DND-41 (cell line): Measurements from ENCODE around the gene SGTA.

Source experiments
- ATAC-seq: fragments of 200-7000 bp; cut with Tn5 transposase; 3 replicates; pipeline ENCODE4 v1.9.1; 2021; ENCODE audit warnings: low read depth; ENCODE audit not compliant: insufficient read depth
- DNase-seq: peaks from one replicate; pipeline ENCODE4 v3.0.0-alpha.2; 2020
- H2AFZ ChIP-seq: 2 replicates; pipeline ENCODE4 v1.6.0; 2012; ENCODE audit warnings: low read depth, low read length
- H3K27ac ChIP-seq: 2 replicates; pipeline ENCODE4 v1.5.1; 2012; ENCODE audit warnings: low read length, inconsistent platforms
- H3K27me3 ChIP-seq: fragments of 200-600 bp; sonication (generic); 2 replicates; pipeline ENCODE4 v1.6.0; 2012; ENCODE audit warnings: low read length, mild to moderate bottlenecking, inconsistent platforms; ENCODE audit not compliant: insufficient read depth, poor library complexity
- H3K36me3 ChIP-seq: 2 replicates; pipeline ENCODE4 v1.5.1; 2012; ENCODE audit warnings: low read length, inconsistent platforms; ENCODE audit not compliant: insufficient read depth
- H3K4me1 ChIP-seq: 2 replicates; pipeline ENCODE4 v1.5.1; 2012; ENCODE audit warnings: mild to moderate bottlenecking, low read length; ENCODE audit not compliant: insufficient read depth
- H3K4me2 ChIP-seq: 2 replicates; pipeline ENCODE4 v1.6.0; 2012; ENCODE audit warnings: mild to moderate bottlenecking, moderate library complexity, low read length, inconsistent platforms; ENCODE audit not compliant: insufficient read depth
- H3K4me3 ChIP-seq, 2 experiments: fragments of 200-600 bp in 1 of 2; shearing (Covaris generic) in 1 of 2; 2 replicates each; pipeline ENCODE4 v1.5.1; 2012 to 2016; ENCODE audit warnings: inconsistent platforms in 2 of 2, low read length in 2 of 2, mild to moderate bottlenecking in 2 of 2, low read depth in 1 of 2, moderate library complexity in 1 of 2
- H3K79me2 ChIP-seq: 2 replicates; pipeline ENCODE4 v1.6.0; 2012; ENCODE audit warnings: low read length, inconsistent platforms; ENCODE audit not compliant: insufficient read depth
- H3K9ac ChIP-seq: 2 replicates; pipeline ENCODE4 v1.6.0; 2012; ENCODE audit warnings: low read depth, mild to moderate bottlenecking, inconsistent platforms, low read length, moderate library complexity
- H3K9me3 ChIP-seq: 2 replicates; pipeline ENCODE4 v1.5.1; 2012; ENCODE audit warnings: low read length, moderate library complexity, mild to moderate bottlenecking, inconsistent platforms; ENCODE audit not compliant: insufficient read depth, severe bottlenecking
- H4K20me1 ChIP-seq: 2 replicates; pipeline ENCODE4 v1.6.0; 2012; ENCODE audit warnings: low read length; ENCODE audit not compliant: insufficient read depth
- EZH2 ChIP-seq: IDR thresholded peaks from 3 replicates; pipeline ENCODE4 v1.6.1; 2012; ENCODE audit warnings: borderline replicate concordance, low read depth, mild to moderate bottlenecking, moderate library complexity, low read length, inconsistent platforms; ENCODE audit not compliant: severe bottlenecking
- TF ChIP-seq, protein P1 (sequence below): IDR thresholded peaks from 2 replicates; pipeline ENCODE4 v1.5.1; 2012; ENCODE audit warnings: borderline replicate concordance, low read length, moderate library complexity, mild to moderate bottlenecking; ENCODE audit not compliant: poor library complexity, severe bottlenecking; ENCODE audit errors: extremely low read depth

Gene SGTA

DNA sequence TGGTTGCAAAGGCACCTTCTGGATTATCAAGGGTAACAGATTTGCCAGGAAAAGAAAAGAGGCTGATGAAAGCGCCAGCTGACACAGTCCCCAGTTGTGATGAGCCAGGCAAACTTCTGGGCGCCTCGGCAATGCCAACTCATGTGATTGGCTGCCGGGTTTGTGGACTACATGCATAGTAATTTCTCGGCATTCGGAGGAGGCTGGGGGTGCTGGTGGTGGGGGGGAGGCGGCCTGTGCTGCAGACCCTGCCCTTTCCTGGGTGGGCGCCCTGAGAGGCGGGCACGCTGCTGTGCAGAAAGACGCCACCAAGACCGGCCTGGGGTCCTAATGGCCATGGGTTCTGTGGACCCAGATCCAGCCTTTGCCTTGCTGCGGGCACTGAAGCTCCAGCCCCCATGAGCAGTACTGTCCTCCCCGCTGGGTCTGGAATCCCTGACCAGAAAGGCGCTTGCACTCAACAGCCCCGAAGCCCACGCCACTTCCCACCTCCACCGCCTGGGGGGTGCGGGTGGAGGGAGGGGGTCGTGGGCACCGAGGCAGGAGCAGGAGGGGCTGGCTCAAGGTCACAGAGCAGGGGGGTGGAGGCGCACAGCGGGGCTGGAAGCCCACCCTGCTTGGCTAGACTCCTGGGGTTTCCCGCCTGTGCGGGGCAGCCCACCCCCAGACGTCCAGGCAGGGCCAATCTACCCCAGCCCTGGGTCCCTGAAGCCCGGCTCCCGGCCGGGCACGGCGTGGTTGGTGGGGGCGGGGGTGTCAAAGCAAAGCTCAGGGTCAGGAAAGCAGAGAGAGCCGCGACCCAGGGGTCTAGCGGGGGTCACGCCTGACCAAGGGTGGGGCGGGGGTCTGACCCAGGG is 62.9 kb downstream of the SGTA start:
- Histone ChIP-seq H3K4me2 (no peak overlapping the region), H3K9me3 (peaks cover 4% of the 10 kb centered on the region), H3K4me3 (no peak overlapping the region), H3K36me3 (no peaks in the 10 kb centered on the region), H4K20me1 (no peaks in the 10 kb centered on the region), H3K79me2 (no peaks in the 10 kb centered on the region), H2AFZ (no peak overlapping the region), H3K27ac (no peak overlapping the region), H3K27me3 (no peaks in the 10 kb centered on the region), H3K4me1 (no peaks in the 10 kb centered on the region), H3K9ac (no peak overlapping the region)
- TF ChIP-seq, protein P1, sequence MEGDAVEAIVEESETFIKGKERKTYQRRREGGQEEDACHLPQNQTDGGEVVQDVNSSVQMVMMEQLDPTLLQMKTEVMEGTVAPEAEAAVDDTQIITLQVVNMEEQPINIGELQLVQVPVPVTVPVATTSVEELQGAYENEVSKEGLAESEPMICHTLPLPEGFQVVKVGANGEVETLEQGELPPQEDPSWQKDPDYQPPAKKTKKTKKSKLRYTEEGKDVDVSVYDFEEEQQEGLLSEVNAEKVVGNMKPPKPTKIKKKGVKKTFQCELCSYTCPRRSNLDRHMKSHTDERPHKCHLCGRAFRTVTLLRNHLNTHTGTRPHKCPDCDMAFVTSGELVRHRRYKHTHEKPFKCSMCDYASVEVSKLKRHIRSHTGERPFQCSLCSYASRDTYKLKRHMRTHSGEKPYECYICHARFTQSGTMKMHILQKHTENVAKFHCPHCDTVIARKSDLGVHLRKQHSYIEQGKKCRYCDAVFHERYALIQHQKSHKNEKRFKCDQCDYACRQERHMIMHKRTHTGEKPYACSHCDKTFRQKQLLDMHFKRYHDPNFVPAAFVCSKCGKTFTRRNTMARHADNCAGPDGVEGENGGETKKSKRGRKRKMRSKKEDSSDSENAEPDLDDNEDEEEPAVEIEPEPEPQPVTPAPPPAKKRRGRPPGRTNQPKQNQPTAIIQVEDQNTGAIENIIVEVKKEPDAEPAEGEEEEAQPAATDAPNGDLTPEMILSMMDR: no peak
- DNase-seq: no peak
- no peak for ATAC-seq

DNA sequence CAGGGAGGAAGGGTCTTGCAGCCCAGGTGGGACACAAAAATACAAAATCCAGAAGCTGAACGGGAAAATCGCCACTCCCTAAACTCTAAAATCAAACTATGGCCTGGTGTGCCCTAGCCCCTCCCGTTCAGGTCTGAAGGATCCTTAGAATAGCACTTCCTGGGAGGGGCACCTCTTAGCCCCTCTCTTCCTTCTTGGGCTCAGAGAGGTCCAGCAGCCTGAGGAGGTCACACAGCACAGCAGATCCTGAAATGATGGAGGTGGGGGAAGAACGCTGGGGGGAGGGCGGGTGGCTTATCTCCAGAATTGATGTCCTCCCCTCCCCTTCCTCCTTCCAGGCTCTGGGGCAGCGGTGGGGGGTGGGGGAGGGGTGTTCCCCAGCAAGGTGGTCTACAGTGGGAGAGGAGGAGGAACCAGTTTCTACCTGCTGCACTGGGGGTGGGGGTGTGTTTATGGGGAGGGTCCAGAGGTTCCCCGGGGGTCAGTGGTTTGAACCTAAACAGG is 63.8 kb downstream of the SGTA start:
- Histone ChIP-seq H3K4me2 (no peak overlapping the region), H3K9ac (no peak overlapping the region), H3K27ac (no peak overlapping the region)

DNA sequence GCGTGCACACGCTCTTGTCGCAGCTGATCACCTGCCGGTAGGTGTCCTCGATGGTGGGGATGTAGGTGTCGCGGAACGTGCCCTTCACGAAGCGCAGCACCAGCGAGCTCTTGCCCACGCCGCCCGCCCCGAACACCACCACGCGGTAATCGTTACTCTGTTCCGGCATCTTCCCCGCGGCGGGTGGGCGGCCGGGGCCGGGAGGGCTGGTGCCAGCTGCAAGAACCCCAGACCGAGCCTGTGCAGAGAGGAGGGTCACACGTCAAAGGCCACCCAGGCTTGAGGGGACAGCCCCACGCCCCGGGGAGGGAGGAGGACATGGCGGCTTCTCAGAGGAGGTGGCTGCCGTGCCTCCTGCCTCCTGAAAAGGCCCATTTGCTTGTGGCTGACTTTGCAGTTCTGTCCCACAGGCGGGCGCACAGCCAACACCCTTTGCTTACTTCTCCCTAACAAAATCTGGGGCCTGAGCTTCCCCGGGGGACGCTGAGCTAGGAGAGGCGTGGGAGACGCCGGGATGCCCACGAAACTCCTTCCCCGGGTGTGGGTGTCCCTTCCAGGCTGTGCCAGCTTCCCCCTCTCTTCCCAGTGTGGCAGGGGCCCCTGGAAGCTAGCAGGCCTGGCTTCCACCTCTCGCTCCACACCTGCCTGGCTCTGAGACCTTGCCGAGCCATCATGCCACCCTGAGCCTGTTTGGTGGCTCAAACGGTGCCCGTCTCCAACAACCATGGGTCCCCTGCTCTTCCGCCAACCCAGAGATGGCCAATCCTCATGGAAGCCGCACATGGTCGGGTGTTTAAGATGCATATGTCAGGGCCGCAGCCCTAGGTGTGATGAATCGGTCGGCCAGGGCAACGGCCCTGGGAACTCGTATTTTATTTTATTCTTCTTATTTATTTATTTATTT is 65.2 kb downstream of the SGTA start:
- no peaks in the 10 kb centered on the region for H3K27me3 ChIP-seq
- no peak for TF ChIP-seq EZH2
- TF ChIP-seq, protein P1: no peak
- no peaks in the 10 kb centered on the region for H3K36me3 ChIP-seq
- H3K4me2 ChIP-seq: no peak overlapping the region
- H3K9me3 ChIP-seq: peaks cover 6% of the 10 kb centered on the region
- no peak overlapping the region for H3K4me3 ChIP-seq
- no peaks in the 10 kb centered on the region for H3K4me1 ChIP-seq
- no peak overlapping the region for H2AFZ ChIP-seq
- no peaks in the 10 kb centered on the region for H4K20me1 ChIP-seq
- H3K27ac ChIP-seq: no peak overlapping the region
- no peak overlapping the region for H3K9ac ChIP-seq
- ATAC-seq (no peak), DNase-seq (no peak)
- H3K79me2 ChIP-seq: no peaks in the 10 kb centered on the region

More for the DNA sequence above, 63.8 kb downstream of the SGTA start:
- Histone ChIP-seq H3K9me3 (peaks cover 6% of the 10 kb centered on the region), H3K4me1 (no peaks in the 10 kb centered on the region), H4K20me1 (no peaks in the 10 kb centered on the region), H3K36me3 (no peaks in the 10 kb centered on the region), H3K27me3 (no peaks in the 10 kb centered on the region), H3K4me3 (no peak overlapping the region), H3K79me2 (no peaks in the 10 kb centered on the region), H2AFZ (no peak overlapping the region)
- ATAC-seq (no peak), DNase-seq (no peak)
- TF ChIP-seq EZH2: no peak
- TF ChIP-seq, protein P1: no peak
